ENCODE results near the gene PPP3CA.

PPP3CA gene

GRCh38 chr4:101289306-101289705 is 58.0 kb downstream of the PPP3CA start:
- in situ Hi-C loops (cut with MboI; ENCODE audit: low sequenced_read_pairs), result no loop called here

GRCh38 chr4:101288365-101289145 is 58.8 kb downstream of the PPP3CA start:
- in situ Hi-C loops (cut with MboI; ENCODE audit: low sequenced_read_pairs), result no loop called here

DNA sequence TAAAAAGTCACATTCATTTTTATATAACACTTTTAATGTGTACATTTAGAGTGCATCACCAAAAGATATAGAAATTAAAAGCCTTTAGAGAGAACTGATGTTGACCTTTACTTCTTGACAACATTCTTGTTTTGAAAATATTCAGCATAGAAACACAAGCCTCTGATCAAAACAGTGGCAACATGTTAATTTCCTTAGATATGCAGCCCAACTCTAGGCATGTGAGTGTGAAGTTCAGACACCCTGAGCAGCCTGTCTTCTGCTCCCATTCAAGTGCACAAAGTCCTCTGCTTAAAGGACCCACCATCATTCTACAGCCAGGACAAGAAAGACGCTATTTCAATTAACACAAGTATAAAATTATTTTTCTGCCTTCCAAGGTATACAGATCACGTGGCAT is 60.0 kb downstream of the PPP3CA start:
- in situ Hi-C loops (cut with MboI; ENCODE audit: low sequenced_read_pairs), result no loop called here

DNA sequence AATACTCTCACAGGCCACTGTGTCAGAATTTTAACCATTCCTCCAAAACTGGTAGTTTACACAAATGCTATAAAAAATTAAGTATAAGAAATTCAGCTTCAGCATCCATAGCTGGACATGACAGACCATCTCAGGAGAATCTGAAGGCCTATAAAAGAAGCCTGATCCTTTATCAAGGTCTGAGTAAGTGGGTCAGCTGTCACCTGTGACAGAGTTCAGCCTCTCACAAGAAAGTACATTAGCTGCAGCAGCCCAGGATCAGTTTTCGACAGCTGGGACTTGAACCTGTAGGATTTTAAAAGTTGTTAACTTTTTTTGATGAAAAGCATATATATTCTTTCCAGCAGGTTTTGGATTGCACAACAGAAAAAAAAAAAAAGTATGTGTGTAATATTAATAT is 60.7 kb downstream of the PPP3CA start:
- in situ Hi-C loops (cut with MboI; ENCODE audit: low sequenced_read_pairs), result no loop called here

- in situ Hi-C loops (cut with MboI; ENCODE audit: low sequenced_read_pairs), result no loop called here
Observed at GRCh38 chr4:101285985-101286384, 61.3 kb downstream of the PPP3CA start.

DNA sequence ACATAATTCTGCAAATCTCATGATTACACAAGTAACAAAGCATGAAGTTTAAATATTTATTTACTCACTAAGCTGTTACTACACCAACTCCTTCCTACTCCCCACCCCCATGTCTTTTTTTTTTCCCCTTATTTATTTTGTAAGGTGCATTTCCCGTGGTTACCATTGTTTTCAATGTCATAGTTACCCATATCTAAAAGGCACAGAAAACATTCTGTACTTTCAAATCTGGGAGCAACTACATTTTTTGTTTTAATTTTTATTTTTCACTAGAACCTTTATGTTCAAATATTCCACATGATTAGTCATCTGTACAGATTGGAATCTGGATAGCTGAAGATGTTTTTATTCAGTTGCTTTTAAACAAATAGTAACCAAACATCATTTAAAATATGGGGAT is 62.8 kb downstream of the PPP3CA start:
- in situ Hi-C loops (cut with MboI; ENCODE audit: low sequenced_read_pairs), result no loop called here

- in situ Hi-C loops (cut with MboI; ENCODE audit: low sequenced_read_pairs), result no loop called here
Observed at GRCh38 chr4:101283434-101283833, 63.9 kb downstream of the PPP3CA start.

GRCh38 chr4:101282076-101282844 is 65.1 kb downstream of the PPP3CA start:
- in situ Hi-C loops (cut with MboI; ENCODE audit: low sequenced_read_pairs), result no loop called here

DNA sequence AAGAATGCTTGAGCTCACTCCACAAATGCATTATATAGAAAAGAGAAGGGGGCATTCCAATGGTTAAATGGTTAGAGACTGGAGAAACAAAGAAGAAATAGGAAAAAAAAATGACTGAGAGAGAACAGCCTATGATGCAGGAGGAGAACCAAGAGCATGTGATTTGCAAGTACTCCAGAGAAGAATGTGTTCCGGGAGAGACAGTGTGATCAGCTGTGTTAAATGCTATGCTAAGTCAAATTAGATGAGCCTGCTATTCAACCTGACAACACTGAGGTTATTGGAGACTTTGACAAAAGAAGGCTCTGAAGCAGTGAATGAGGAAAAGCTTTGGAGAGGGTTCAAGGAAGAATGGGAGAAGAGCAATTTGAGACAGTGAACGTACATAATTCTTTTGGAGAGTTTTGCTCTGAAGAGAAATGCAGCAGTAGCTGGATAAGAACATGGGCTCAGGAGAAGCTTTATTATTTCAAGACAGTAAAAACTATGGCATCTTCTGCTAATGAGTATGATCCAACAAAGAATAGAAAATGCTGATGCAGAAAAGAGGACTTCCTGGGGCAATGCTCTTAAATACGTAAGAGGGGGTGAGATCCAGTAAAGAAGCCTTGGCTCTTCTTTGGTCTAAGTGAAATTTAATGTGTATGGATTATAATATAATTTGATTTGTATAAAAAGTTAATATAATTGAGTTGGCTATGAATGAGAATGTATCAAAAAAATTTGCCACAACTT is 66.3 kb downstream of the PPP3CA start:
- in situ Hi-C loops (cut with MboI; ENCODE audit: low sequenced_read_pairs), result no loop called here

- in situ Hi-C loops (cut with MboI; ENCODE audit: low sequenced_read_pairs), result no loop called here
Observed at GRCh38 chr4:101279377-101279871, 67.9 kb downstream of the PPP3CA start.

DNA sequence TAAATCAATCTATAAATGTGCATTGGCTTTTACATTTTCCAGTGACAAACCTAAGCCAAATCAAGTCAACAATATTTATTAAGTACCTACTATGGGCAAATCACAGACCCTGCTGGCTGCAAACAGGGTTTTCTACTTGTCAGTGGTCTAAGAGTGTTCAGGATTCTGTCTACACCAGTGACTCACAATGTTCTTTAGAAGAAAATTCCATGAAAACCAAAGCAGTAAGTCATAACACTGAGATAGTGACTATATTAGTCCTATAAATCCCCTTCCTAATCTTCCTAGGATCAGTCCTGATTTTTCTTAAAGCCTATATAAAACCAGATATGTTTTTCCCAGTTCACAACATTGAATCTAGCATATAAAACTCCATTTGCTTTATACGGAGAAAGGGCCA is 69.7 kb downstream of the PPP3CA start:
- in situ Hi-C loops (cut with MboI; ENCODE audit: low sequenced_read_pairs), result no loop called here

DNA sequence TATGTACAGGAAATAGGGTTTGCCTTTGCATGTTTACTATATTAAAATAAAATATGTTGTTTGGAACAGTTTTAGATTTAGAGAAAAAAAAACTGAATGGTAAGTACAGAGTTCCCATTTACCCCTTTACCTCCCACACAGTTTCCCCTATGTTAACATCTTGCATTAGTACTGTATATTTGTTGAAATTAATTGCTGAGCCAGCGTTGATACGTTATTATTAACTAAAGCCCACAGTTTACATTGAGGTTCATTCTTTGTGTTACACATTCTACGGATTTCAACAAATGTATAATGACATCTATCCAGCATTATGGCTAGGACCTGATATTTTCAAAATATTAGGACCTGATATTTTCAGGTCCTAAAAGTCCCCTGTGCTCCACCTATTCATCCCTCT is 70.7 kb downstream of the PPP3CA start:
- in situ Hi-C loops (cut with MboI; ENCODE audit: low sequenced_read_pairs), result no loop called here

- in situ Hi-C loops (cut with MboI; ENCODE audit: low sequenced_read_pairs), result no loop called here
Observed at GRCh38 chr4:101274888-101275752, 72.2 kb downstream of the PPP3CA start.

- in situ Hi-C loops (cut with MboI; ENCODE audit: low sequenced_read_pairs), result no loop called here
Observed at GRCh38 chr4:101271516-101271915, 75.8 kb downstream of the PPP3CA start.

GRCh38 chr4:101269682-101270081 is 77.6 kb downstream of the PPP3CA start:
- in situ Hi-C loops (cut with MboI; ENCODE audit: low sequenced_read_pairs), result no loop called here

- in situ Hi-C loops (cut with MboI; ENCODE audit: low sequenced_read_pairs), result no loop called here
Observed at GRCh38 chr4:101265816-101266172, 81.5 kb downstream of the PPP3CA start.

- in situ Hi-C loops (cut with MboI; ENCODE audit: low sequenced_read_pairs), result no loop called here
Observed at GRCh38 chr4:101264993-101265815, 82.1 kb downstream of the PPP3CA start.

DNA sequence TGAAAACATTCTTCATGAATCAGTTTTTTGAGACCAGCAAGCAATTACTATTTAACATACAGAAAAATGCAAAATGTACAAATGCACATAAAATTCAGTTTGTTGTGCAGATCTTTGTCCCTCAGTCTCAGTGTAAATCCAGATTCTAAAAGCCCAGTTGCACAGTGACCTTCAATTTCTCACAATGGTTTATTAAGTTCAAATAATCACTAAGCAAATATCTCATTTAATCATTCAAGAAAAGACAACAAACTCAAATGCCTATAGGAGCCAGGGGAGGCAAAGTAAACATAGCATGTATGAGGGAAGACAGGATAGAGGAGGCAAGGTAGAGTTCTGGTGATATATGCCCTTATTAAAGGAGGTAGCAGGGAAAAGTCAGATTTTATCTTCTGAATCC is 82.8 kb downstream of the PPP3CA start:
- in situ Hi-C loops (cut with MboI; ENCODE audit: low sequenced_read_pairs), result no loop called here

DNA sequence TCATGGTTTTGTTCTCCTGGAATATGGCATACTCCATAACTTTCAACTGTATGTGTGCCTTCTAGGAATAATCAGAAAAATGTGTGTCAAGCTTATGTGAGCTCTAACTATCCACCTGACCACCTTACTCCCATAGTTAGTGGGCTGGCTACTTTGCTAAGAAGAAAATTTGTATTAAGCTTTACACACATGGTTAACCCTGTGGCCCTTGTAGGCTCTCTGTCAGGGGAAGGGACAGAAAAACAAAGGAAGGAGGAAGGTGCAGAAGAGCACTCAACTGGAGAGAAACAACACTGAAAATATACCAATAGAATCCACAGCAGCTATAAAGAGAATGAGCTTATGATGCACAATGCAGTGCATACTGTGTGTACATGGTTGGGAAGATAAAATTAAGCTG is 84.6 kb downstream of the PPP3CA start:
- in situ Hi-C loops (cut with MboI; ENCODE audit: low sequenced_read_pairs), result no loop called here

GRCh38 chr4:101259876-101260275 is 87.5 kb downstream of the PPP3CA start:
- in situ Hi-C loops (cut with MboI; ENCODE audit: low sequenced_read_pairs), result no loop called here
